ENCODE data around the gene CEACAM19. TPM values are rescaled to one million over a fixed set of nuclear protein-coding genes. Genes with fewer than 3 reads are reported as not detected.
A peak's percentile ranks its signal among the peaks of the same experiment; 100 is the strongest.

Gene CEACAM19
- total and polyA plus RNA-seq, 2 donors from 2014 or later = 5.1 to 5.5 TPM

GRCh38 chr19:44646049-44646416 is 25.2 kb upstream of the CEACAM19 start:
- no peak for DNase-seq
- Histone ChIP-seq H3K9ac (ENCODE audit: low read length in 3 of 3) (no peak overlapping the region), H3K9me3 (ENCODE audit: control insufficient read depth in 2 of 3, insufficient read depth in 1 of 3, low read length in 3 of 3) (no peaks in the 10 kb centered on the region), H3K4me3 (ENCODE audit: low read length in 3 of 3) (no peak overlapping the region), H3K36me3 (ENCODE audit: control insufficient read depth in 2 of 3, insufficient read depth in 3 of 3, low read length in 3 of 3) (peaks cover 0 to 11% (median 10%) of the 10 kb centered on the region in 3 donors), H3K4me1 (ENCODE audit: control insufficient read depth in 2 of 3, insufficient read depth in 2 of 3, low read depth in 1 of 3, low read length in 3 of 3) (peaks cover 0 to 15% (median 15%) of the 10 kb centered on the region in 3 donors), H3K27me3 (ENCODE audit: control insufficient read depth, insufficient read depth, low read length) (no peaks in the 10 kb centered on the region), H3K27ac (ENCODE audit: low read depth in 2 of 2, low read length in 2 of 2) (no peak overlapping the region)
- no peak for FAIRE-seq
- intact Hi-C loops (cut with DNase I) = no loop called here
- no peak for TF ChIP-seq CTCF (IDR thresholded peaks at IDR 0.05; ENCODE audit: borderline replicate concordance, extremely low read depth, insufficient read depth)

GRCh38 chr19:44647144-44647543 is 24.1 kb upstream of the CEACAM19 start:
- FAIRE-seq (no peak), DNase-seq (no peak)
- Histone ChIP-seq H3K9ac (ENCODE audit: low read length in 3 of 3) (no peak overlapping the region), H3K4me1 (ENCODE audit: control insufficient read depth in 2 of 3, insufficient read depth in 2 of 3, low read depth in 1 of 3, low read length in 3 of 3) (peaks cover 0 to 15% (median 15%) of the 10 kb centered on the region in 3 donors), H3K27me3 (ENCODE audit: control insufficient read depth, insufficient read depth, low read length) (no peaks in the 10 kb centered on the region), H3K36me3 (ENCODE audit: control insufficient read depth in 2 of 3, insufficient read depth in 3 of 3, low read length in 3 of 3) (peaks cover 0 to 17% (median 15%) of the 10 kb centered on the region in 3 donors), H3K27ac (ENCODE audit: low read depth in 2 of 2, low read length in 2 of 2) (no peak overlapping the region), H3K4me3 (ENCODE audit: low read length in 3 of 3) (no peak overlapping the region), H3K9me3 (ENCODE audit: control insufficient read depth in 2 of 3, insufficient read depth in 1 of 3, low read length in 3 of 3) (no peaks in the 10 kb centered on the region)
- intact Hi-C loops (cut with DNase I) = no loop called here
- no peak for TF ChIP-seq CTCF (IDR thresholded peaks at IDR 0.05; ENCODE audit: borderline replicate concordance, extremely low read depth, insufficient read depth)

GRCh38 chr19:44648631-44649251 is 22.5 kb upstream of the CEACAM19 start:
- Histone ChIP-seq H3K4me3 (ENCODE audit: low read length in 3 of 3) (no peak overlapping the region), H3K27ac (ENCODE audit: low read depth in 2 of 2, low read length in 2 of 2) (peak overlapping the region in 1 of 2 donors; percentile 52), H3K36me3 (ENCODE audit: control insufficient read depth in 2 of 3, insufficient read depth in 3 of 3, low read length in 3 of 3) (peaks cover 0 to 23% (median 22%) of the 10 kb centered on the region in 3 donors), H3K9me3 (ENCODE audit: control insufficient read depth in 2 of 3, insufficient read depth in 1 of 3, low read length in 3 of 3) (no peaks in the 10 kb centered on the region), H3K4me1 (ENCODE audit: control insufficient read depth in 2 of 3, insufficient read depth in 2 of 3, low read depth in 1 of 3, low read length in 3 of 3) (peaks cover 0 to 15% (median 13%) of the 10 kb centered on the region in 3 donors), H3K27me3 (ENCODE audit: control insufficient read depth, insufficient read depth, low read length) (no peaks in the 10 kb centered on the region), H3K9ac (ENCODE audit: low read length in 3 of 3) (no peak overlapping the region)
- FAIRE-seq (peak; percentile 44), DNase-seq (peak in 1 of 5 donors; percentile 82)
- no peak for TF ChIP-seq CTCF (IDR thresholded peaks at IDR 0.05; ENCODE audit: borderline replicate concordance, extremely low read depth, insufficient read depth)
- intact Hi-C loops (cut with DNase I) = no loop called here
